Right ventricle myocardium superior (tissue), 1 donor: Measurements from ENCODE around the gene HSPB9. TPM values are rescaled to one million over a fixed set of nuclear protein-coding genes. Genes with fewer than 3 reads are reported as not detected.

Experiments used
- ATAC-seq: fragments of 200-7000 bp; cut with Tn5 transposase; one replicate; pipeline ENCODE4 v1.9.1; 2020; ENCODE audit warnings: mild to moderate bottlenecking; ENCODE audit not compliant: poor library complexity
- DNase-seq: peaks from one replicate; pipeline ENCODE4 v3.0.0-alpha.2; 2020
- intact Hi-C: fragments of 100-400 bp; cut with DNase I; formaldehyde crosslinking; loops from one replicate; pipeline ENCODE4 v1.11.2; 2022
- total RNA-seq: library from RNA; stranded (reverse); fragmentation: NEBNext Ultra II Directional; extraction: Animal tissue kit (Norgen Biotek cat#: 25700); gene quantifications from one replicate; pipeline ENCODE4 v1.2.1, GENCODE V29; 2021
- donor health status: DM: no; HTN: yes; CAD: no; lungs with severe emphysema.

Gene HSPB9
- total RNA-seq, 1 donor from 2014 or later, result 0.11 TPM

- intact Hi-C loops, result no loop called here
- DNase-seq, result no peak
- no peak for ATAC-seq
Observed at GRCh38 chr17:42097691-42098631, 24.6 kb upstream of the HSPB9 start, which contains the start of gene ZNF385C. Gene ZNF385C (minus strand): TSS chr17:42098473. CDS start chr17:42063056, 35,417 bp downstream.

- intact Hi-C loops, result no loop called here
- DNase-seq (no peak), ATAC-seq (no peak)
Observed at GRCh38 chr17:42098730-42099399, 23.7 kb upstream of the HSPB9 start.

DNA sequence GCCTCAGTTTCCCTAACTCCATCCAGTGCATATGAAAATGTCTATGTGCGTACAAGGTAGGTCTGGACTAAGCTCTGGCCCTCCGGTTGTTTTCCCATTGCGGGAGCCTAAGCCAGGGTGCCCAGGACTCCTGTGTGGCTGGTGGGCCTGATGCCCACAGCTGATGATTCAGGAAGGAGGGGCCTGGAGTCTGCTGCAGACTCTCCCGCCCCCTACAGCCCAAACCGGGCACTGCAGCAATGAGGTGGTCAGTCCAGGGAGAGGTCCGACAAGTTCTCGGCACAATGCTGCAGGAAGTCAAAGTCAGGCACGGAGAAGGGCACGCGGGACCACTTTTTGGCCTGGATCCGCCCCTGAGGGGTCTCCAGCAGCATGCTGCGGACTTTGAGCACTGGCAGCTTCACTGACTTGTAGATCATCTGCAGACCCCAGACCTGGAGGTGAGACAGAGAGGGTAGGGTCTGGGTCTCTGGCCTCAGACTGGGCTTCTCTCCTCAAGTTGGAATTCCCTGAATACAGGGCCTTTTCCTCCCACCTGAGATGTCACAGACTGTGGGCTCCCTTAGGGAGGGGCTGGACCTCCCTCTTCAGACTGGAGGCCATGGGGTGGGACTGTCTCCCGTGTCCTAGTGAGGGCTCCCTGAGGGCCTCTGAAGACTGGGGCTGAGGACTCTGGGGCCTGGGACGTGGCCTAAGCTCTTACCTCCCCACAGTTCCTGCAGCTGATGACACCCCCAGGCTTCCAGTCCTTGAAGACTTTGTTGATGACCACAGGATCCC, 20.9 kb upstream of the HSPB9 start:
- intact Hi-C loops, result loop anchor here (5.0 kb wide), 1 partner anchor 34 kb away; no protein-coding TSS in a partner anchor
- peak; percentile 91 for ATAC-seq
- peak; percentile 88 for DNase-seq

DNA sequence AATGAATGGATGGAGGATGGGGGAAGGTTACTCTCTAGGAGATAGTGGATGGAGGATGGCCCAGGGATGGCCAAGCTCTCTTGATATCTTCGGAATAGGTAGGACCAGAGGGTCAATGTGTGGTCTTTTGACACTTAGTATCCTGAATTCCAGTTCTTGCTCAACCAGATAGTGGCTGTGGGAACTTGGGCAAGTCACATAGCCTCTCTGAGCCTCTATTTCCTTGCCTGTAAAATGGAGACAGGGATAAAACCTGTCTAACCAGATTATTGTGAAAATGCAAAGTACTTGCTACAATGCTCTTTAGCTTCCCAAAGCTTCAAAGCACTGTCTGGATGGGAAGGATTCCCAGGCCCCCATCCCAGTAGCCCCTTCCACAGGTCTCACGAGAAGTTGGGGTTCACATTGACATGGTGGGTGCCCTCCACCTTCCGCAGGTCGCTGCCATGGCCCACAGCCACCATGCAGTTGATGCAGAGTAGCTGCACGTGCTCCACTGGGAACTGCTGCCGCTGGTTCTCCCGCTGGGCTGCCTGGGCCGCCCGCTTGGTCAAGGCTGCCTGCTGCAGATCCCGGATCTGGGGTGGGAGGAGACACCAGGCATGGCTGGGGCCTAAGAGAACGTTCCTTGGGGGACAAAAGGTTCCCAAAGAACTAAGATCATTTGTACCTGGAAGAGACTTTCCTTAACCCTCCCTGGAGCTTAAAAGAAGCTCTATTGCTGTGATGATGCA, 19.2 kb upstream of the HSPB9 start:
- ATAC-seq, result no peak
- no peak for DNase-seq
- intact Hi-C loops, result loop anchor here (5.0 kb wide), 1 partner anchor 36 kb away; no protein-coding TSS in a partner anchor

DNA sequence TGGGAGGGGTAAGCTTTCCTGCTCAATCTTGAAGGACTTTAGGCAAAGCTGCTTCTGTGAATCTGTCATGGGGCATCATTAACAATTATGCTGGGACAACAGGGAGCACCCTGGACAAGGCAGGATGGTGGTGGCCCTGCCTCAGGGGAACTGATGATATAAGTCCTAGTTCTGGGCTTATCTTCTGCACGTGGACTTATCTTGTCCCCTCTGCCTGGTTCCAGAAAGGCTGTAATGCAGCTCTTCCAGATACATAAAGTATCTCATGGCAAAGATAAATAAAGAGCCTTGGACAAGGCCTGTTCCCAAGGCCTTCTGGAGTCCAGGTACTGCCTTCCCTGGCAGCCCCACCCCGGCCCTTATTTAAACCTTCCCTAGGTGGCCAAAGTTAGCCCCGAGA, 18.3 kb upstream of the HSPB9 start:
- ATAC-seq, result no peak
- no peak for DNase-seq
- intact Hi-C loops, result loop anchor here (5.0 kb wide), 1 partner anchor 37 kb away; no protein-coding TSS in a partner anchor

DNA sequence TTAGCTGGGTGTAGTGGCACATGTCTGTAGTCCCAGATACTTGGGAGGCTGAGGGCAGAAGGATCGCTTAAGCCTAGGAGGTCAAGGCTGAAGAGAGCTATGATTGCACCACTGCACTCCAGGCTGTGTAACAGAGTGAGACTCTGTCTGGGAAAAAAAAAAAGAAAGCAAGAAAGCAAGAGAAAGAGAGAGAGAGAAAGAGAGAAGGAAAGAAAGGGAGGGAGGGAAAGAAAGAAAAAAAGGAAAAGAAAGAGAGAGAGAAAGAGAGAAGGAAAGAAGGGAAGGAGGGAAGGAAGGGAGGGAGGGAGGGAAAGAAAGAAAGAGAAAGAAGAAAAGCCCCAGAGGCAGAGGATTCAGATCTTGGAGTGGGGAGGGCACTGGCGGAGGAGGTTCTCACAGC, 16.6 kb upstream of the HSPB9 start:
- DNase-seq (no peak), ATAC-seq (no peak)
- intact Hi-C loops, result no loop called here

GRCh38 chr17:42107124-42107523, 15.5 kb upstream of the HSPB9 start:
- intact Hi-C loops, result no loop called here
- no peak for DNase-seq
- no peak for ATAC-seq

GRCh38 chr17:42107597-42108576, 14.7 kb upstream of the HSPB9 start:
- DNase-seq, result peak; percentile 83
- intact Hi-C loops, result no loop called here
- peak; percentile 77 for ATAC-seq

GRCh38 chr17:42109086-42109485, 13.5 kb upstream of the HSPB9 start:
- intact Hi-C loops, result no loop called here

GRCh38 chr17:42110301-42111264, 12.0 kb upstream of the HSPB9 start:
- no peak for ATAC-seq
- intact Hi-C loops, result no loop called here
- no peak for DNase-seq

More at GRCh38 chr17:42109086-42109485, 13.5 kb upstream of the HSPB9 start:
- no peak for DNase-seq
- no peak for ATAC-seq

DNA sequence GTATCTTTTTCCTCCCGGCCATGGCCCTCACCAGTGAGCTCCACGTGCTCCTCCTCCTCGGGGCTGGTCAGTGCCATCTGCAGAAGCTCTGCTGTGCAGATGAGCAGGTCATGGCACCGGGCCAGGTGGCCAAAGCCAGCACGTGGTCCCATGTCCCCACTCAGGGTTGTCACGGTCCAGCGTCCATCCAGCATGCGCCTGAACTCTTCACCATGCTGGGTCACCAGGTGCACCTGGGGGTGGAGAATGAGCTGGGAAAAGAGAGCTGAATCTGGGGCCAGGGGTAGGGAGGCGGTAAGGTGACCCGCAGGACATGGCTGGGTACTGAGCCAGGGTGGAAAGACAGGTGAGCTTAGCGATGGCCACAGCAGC, 11.4 kb upstream of the HSPB9 start:
- intact Hi-C loops, result no loop called here
- ATAC-seq, result no peak
- DNase-seq, result no peak

DNA sequence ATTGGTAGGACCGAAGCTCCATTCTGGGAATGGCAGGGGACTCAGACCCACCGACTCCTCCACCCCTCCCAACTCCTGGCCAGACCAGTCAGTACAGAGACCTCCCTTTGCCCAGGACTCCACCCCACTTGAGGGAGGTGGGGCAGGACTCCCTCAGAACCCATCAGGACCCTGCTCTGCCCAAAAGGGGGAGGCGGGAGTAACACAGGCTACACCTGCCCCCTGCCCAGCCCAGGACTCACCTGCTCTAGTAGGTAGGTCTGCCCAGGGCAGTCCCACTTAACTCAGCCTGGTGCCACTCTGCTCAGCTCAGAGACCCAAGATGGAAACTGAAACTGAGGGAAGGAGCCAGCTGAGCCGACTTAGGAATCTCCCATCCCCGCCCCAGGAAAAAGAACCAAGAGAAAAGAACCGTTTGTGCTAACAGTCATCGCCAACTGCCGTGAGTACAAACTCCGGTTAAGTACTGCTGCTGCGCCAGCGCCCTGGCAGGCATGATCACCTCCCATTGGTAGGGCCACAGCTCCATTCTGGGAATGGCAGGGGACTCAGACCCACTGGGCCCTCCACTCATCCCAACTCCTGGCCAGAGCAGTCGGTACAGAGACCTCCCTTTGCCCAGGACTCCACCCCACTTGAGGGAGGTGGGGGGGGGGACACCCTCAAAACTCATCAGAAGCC, 10.6 kb upstream of the HSPB9 start:
- DNase-seq (no peak), ATAC-seq (peak; percentile 39)
- intact Hi-C loops, result no loop called here

DNA sequence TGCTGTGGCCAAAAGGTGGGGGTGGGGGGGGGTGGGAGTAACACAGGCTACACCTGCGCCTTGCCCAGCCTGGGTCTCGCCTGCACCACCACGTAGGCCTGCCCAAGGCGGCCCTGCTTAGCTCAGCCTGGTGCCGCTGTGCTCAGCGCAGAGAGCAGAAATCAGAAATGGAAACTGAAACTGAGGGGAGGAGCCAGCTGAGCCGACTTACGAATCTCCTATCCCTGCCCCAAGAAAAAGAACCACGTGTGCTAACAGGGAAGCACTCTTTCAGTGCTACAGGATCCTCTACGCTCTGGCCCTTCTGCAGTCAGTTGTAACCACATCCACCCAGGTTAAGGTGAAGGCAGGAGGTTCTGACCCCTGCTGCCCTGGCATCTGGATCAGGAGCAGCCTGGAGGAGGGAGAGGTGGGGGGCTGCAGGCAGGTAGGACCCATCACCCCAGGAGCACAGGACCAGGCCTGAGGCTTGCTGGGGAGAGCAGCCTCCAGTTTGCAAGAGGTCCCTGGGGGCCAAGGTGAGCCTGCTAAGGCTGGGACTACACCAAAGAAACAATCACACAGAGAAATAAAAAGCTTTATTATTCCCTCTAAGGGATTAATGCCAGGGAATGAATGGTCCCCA, 9.9 kb upstream of the HSPB9 start, which contains the start of gene DHX58:
TSS of gene DHX58 (minus strand) at position 163 of the 625 bp plus-strand sequence. CDS start 822 bp downstream, outside the sequence.
- ATAC-seq (peak; percentile 86), DNase-seq (peak; percentile 77)
- intact Hi-C loops, result no loop called here

DNA sequence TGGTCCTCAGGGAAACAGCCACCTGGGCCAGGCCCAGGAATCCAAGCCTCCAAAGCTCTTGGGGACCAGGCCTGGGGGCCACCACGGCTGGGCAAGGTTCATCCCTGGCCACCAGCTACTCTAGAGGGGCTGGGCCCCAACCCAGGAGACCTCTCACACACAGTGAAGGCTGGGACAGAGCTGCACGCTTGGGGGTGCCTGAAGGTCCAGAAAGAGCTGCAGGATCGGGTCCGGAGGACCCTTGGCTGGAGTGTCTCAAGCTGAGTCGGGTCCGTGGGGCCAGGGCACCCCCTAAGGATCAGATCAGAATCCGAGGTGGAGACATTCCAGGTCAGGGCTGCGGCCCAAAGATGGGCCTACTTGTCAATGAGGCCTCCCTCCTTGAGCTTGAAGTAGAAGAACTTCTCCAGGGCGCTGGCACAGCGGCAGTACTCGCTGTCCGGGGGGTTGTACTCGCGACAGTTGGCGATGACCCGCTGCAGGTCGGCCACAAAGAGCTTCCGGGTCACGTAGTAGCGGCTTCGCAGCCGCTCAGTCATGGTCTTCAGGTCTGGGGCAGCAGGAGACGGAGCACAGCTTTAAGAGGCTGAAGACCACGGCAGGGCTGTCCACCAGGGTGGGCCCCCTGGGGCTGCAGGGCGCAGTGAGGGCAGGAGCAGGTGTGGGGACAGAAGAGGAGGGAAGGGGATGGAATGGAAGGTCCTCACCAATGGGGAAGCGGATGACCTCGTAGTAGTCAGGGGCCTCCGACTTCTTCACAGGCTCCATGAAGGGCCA, 9.1 kb upstream of the HSPB9 start:
- no peak for DNase-seq
- ATAC-seq, result no peak
- intact Hi-C loops, result no loop called here
